AG08395 (cell line): ENCODE measurements around the gene RNH1.

ENCODE experiments used
- DNase-seq: peaks from one replicate; pipeline ENCODE4 v3.0.0; 2012; ENCODE audit warnings: mixed read lengths, low spot score

Gene RNH1

DNA sequence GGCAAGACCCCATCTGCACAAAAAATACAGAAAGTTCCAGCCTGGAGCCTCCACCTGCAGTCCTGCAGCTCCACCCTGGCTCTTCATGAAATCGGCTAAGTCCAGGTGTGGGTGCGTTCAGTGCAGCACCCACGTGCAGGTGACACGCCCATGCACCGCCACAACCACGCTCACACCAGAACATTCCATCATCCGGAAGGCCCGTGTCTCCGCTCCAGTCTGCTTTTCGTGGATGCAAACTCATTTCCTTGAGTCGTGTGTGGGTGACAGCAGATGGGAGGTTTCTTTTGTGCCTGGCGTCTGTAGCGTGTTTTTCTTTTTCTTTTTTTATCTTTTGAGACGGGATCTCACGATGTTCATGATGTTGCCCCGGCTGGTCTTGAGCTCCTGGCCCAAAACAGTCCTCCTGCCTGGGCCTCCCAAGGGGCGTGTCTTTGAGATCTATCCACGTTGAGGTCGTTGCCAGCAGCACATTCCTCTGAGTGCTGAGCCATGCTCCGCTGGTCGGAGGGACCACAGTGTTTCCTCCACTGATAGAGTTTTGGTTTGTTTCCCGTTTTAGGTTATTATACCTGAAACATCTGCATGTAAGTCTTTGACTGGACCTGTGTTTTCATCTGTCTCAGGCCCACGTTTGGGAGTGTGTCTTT lies 49.8 kb downstream of the RNH1 start:
- DNase-seq, result no peak

GRCh38 chr11:456533-456932 lies 50.5 kb downstream of the RNH1 start:
- no peak for DNase-seq

DNA sequence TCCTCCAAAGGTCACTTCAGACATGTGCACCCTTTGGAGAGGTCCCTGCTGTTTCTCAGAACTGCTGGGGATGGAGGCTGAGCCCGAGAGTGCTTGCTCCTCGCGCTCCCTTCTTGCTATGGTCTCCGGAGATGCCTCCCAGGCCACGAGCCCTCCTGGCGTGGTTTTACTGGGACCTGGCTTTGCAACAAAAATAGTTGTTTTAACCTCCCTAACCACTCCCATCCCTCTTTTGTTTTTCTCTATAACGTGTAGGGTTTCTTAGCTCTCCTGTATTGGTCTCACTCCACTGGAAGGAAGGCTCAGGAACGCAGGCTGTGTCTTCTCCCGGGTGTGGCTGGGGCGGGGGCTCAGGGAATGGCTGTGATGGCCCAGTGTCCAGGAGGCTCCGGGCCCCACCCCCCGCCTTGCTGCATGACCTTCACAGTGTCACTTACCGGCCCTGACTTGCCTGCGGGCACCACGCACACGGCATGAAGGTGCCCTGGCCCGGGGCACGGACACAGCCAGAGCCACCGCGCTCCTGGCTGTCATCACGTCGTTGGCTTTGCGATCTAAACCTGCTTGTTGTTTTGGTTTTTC lies 51.4 kb downstream of the RNH1 start:
- no peak for DNase-seq

GRCh38 chr11:454801-455565 lies 52.1 kb downstream of the RNH1 start:
- no peak for DNase-seq

DNA sequence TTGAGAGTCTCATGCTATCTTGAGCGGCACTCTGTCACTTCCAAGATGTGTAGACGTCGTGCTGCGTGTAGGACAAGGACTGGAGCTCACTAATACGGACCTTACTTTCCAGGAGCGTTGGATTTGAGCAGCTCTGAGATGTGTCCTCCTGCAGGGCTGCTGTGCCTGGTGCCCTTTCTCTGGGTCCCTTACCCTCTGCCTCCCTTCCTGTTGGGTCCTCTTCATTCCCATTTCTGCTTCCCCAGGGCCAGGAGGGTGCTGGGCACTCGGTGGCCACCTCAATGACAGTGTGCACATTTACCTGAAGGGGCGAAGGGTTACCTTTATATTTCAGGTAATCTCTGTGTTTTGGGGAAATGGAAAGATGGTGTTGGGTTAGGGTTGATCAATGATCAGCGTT lies 53.0 kb downstream of the RNH1 start:
- DNase-seq, result no peak

- no peak for DNase-seq
These were observed 53.5 kb downstream of the RNH1 start for GRCh38 chr11:453564-453963.

DNA sequence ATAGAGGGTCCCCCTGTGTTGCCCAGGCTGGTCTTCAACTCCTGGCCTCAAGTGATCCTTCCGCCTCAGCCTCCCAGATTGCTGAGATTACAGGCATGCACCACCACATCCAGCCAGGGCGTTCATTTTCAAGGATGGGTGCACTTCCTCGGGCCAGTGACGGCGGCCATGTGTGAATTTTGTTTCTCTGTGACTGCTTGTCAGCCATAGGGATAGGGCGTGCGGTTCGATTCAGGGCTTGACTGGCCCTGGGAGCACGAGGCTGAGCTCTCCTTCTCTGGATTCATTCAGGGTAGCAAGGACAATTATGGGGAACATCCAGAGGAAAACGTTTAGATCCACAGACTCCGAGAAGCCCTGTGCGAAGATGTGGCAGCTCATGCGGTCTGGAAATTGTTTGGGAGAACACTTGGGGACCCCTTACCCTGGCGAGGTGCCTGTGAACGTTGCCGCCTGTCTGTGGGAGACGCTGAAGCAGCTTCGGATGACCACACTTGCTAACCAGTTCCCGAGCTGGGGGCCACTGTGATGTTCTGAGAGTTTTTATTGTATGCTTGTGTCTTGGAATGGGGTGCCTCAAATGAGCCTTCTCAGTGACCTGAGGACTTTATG lies 54.0 kb downstream of the RNH1 start:
- DNase-seq, result no peak

GRCh38 chr11:452203-452744 lies 54.8 kb downstream of the RNH1 start:
- DNase-seq, result no peak

DNA sequence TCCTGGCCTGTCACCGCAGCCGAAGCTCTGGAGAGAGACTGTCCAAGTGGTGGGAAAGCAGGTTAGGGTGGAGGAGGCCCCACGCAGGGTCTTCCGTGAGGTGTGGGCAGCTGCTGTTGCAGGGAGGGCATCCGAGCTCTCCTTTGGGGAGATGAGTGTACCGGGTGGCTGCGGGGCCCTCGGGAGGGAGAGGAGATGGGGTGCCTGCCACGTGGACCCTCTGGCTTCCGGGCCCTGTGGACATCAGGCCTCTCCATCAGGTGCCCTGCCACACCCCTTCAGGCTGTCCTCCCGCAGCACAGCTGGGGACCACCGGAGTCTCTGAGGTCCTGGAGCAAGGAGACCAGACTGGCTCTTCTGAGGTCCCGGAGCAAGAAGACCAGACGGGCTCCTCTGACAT lies 55.3 kb downstream of the RNH1 start:
- DNase-seq, result no peak

DNA sequence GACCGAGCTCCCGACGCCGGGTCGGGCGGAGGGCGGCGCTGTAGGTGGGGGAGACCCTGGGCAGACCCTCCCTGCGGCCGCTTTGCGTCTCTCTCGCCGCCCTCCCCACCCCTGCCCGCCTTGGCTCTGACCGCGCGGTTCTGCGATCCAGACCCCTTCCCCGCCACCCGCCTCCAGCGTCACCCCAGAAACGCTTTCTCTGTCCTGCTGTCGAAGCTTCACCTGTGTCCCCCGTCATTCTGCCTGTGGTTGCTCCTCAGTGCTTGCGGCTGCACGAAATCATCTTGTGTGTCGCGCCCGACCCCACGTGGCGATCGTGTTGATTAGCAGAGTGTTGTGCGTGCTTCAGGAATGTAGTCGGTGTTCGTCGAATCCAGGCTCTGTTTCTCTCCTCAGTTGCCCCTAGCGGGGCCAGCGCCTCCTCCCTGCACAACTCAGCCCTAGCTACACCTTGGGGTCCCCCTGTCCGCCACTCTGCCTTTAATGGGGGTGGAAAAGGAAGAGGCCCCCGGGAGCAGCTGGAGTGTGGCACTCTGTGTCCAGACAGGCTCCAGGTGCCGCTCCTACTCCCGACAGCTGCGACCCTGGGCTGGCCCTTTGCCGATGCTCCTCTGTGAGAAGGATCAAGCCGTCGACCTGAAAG lies 56.1 kb downstream of the RNH1 start:
- DNase-seq, result peak; percentile 70

DNA sequence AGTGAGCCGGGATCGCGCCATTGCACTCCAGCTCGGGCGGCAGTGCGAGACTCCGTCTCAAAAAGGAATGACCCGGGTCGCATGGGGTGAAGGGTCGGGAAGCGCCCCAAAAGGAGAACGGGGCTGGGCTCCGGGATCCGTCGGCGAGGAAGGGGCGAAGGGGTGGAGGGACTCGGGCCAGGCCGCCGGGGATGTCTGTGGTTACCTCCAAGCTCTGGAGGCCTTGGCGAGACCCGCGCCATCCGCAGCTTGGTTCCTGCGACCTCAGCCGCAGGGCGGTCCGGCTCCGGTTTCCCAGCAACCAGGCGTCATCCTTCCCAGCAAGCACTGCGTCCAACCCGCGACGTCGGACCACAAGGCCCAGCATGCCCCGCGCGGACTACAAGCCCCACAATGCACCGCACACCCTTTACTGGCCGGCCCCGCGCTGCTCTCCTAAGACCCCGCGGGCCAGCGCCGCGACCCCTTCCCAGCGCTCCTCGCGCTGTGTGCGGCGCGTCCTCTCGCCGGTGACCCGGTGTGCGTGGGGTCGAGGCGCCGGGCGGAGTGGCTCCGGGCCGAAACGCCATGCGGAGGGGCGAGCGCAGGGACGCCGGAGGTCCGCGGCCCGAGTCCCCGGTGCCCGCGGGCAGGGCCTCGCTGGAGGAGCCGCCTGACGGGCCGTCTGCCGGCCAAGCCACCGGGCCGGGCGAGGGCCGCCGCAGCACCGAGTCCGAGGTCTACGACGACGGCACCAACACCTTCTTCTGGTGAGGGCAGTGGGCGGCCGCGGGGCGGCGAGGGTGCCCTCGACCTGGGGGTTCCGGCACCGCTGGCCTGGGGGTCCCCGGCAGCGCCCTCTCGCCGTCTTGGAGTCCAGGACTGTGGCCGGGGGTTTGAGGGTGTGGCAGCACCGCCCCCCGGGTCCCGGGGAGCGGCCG lies 56.9 kb downstream of the RNH1 start, which contains the start of gene PTDSS2:
Gene PTDSS2 (plus strand): TSS at position 391 of the 920 bp plus-strand sequence. CDS start 177 bp downstream, at position 568.
- DNase-seq, result peak; percentile 95

DNA sequence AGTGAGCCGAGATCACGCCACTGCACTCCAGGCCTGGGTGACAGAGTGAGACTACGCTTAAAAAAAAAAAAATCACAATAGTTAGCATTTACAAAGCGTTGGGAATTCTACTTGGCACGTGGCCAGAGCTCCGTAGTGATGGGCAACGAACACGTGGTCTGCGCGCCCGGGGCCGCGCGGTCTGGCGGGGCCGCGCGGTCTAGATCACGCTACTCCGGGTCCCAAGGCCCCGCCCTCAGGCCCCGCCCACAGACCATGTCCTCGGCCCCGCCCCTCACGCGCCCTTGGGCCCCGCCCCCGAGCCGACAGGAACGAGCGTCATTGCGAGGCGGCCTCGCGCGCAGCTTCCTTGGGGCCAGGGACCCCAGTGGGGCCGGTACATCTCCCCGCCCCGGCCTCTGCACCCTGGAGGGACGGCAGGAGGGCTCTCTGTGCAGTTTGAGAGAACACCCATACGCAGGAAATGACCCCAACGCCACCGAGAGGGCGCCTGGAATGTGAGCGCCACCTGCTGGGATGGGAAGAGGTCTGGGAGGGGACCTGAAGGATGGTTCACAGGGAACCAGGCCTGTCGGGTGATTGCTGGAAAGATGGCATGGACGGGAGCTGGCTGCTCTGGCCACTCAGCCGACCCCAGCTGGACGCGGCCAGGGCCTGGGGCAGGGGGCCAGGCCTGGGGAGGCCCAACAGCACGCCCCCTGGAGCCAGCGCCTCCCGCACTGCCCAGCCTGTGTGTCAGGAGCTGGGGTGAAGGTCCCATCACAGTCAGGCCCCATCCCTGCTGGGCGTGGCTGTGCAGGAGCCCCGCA lies 58.9 kb downstream of the RNH1 start:
- peak; percentile 96 for DNase-seq

GRCh38 chr11:446891-447290 lies 60.2 kb downstream of the RNH1 start:
- DNase-seq, result no peak

- DNase-seq, result no peak
These were observed 61.1 kb downstream of the RNH1 start for GRCh38 chr11:445765-446588.
